A673 (cell line): ENCODE measurements around the gene CDK12. TPM values are rescaled to one million over a fixed set of nuclear protein-coding genes. Genes with fewer than 3 reads are reported as not detected.

Experiments
- BruUV-seq: library from RNA; stranded (reverse); fragments of 400-500 nt; replicated peaks from 2 replicates; lab custom pipeline; 2021; lab: Mats Ljungman, UMichigan
- CTCF ChIA-PET: fragments of 300-600 bp; sonication (Branson Sonifier 250); formaldehyde crosslinking; loops from one replicate; lab custom pipeline; 2022; ENCODE audit warnings: antibody characterized with exemption; lab: Charles Lee
- POLR2A ChIA-PET: fragments of 300-600 bp; sonication (Branson Sonifier 250); formaldehyde crosslinking; loops from one replicate; lab custom pipeline; 2022; ENCODE audit warnings: antibody characterized with exemption; ENCODE audit not compliant: low non-redundant PET; lab: Charles Lee
- DNase-seq: peaks from one replicate; pipeline ENCODE4 v3.0.0-alpha.2; 2015; ENCODE audit warnings: low spot score
- H3K27ac ChIP-seq: fragments of 200-600 bp; sonication (generic); 2 replicates; pipeline ENCODE4 v1.5.1; 2016; ENCODE audit warnings: mixed run types, low read depth, mild to moderate bottlenecking, mixed read lengths, antibody characterized with exemption, low read length; ENCODE audit not compliant: poor library complexity, severe bottlenecking
- H3K27me3 ChIP-seq: fragments of 200-600 bp; sonication (generic); replicated peaks from 2 replicates; pipeline ENCODE4 v1.6.1; 2017; ENCODE audit warnings: mixed run types, low read depth, mild to moderate bottlenecking, mixed read lengths, antibody characterized with exemption, low read length; ENCODE audit not compliant: insufficient read depth, poor library complexity
- H3K36me3 ChIP-seq: fragments of 200-600 bp; sonication (generic); 2 replicates; pipeline ENCODE4 v1.6.1; 2016; ENCODE audit warnings: mixed run types, mild to moderate bottlenecking, mixed read lengths, antibody characterized with exemption, low read length; ENCODE audit not compliant: insufficient read depth, poor library complexity, severe bottlenecking
- H3K4me1 ChIP-seq: fragments of 200-600 bp; sonication (generic); 2 replicates; pipeline ENCODE4 v1.6.1; 2017; ENCODE audit warnings: mixed run types, mild to moderate bottlenecking, mixed read lengths, antibody characterized with exemption, low read length; ENCODE audit not compliant: insufficient read depth, poor library complexity, severe bottlenecking
- H3K4me3 ChIP-seq: fragments of 200-600 bp; sonication (generic); 2 replicates; pipeline ENCODE4 v1.5.1; 2016; ENCODE audit warnings: low read depth, mixed run types, mild to moderate bottlenecking, mixed read lengths, low read length; ENCODE audit not compliant: poor library complexity, severe bottlenecking
- H3K9me3 ChIP-seq: fragments of 200-600 bp; sonication (generic); 2 replicates; pipeline ENCODE4 v1.6.1; 2016; ENCODE audit warnings: mixed run types, low read depth, mild to moderate bottlenecking, mixed read lengths, antibody characterized with exemption, low read length; ENCODE audit not compliant: poor library complexity, severe bottlenecking
- CTCF ChIP-seq: fragments of 300-800, 200-600 bp; sonication (generic); conservative IDR thresholded peaks from 2 replicates; pipeline ENCODE4 v1.5.1; 2017; ENCODE audit warnings: low read depth, mild to moderate bottlenecking, antibody characterized with exemption, low read length, moderate library complexity, mixed read lengths
- EZH2 ChIP-seq: fragments of 200-600 bp; sonication (generic); IDR thresholded peaks from 2 replicates; pipeline ENCODE4 v1.6.1; 2017; ENCODE audit warnings: borderline replicate concordance, low read depth, mild to moderate bottlenecking, mixed read lengths, antibody characterized with exemption, low read length; ENCODE audit not compliant: poor library complexity, severe bottlenecking
- intact Hi-C: fragments of 100-400 bp; cut with micrococcal nuclease; formaldehyde crosslinking; loops from one replicate; pipeline ENCODE4 v1.10.0; 2022; ENCODE audit not compliant: unreplicated experiment
- total RNA-seq: library from RNA; stranded (reverse); gene quantifications from 2 replicates; pipeline ENCODE4 v1.2.3, GENCODE V29; 2021

Gene CDK12
- total RNA-seq, 1 experiment from 2014 or later, result 43.5 TPM

GRCh38 chr17:39579318-39580081 lies 118.2 kb downstream of the CDK12 start:
- CTCF ChIA-PET, result no interaction called here
- H3K27me3 ChIP-seq, result no peaks in the 10 kb centered on the region
- no peak for DNase-seq
- TF ChIP-seq EZH2 (no peak), CTCF (no peak)
- POLR2A ChIA-PET, result no interaction called here
- BruUV-seq, result no TSS peak
- no peaks in the 10 kb centered on the region for H3K4me1 ChIP-seq
- H3K27ac ChIP-seq, result no peak overlapping the region
- no peaks in the 10 kb centered on the region for H3K36me3 ChIP-seq
- H3K4me3 ChIP-seq, result no peak overlapping the region
- intact Hi-C loops, result no loop called here
- no peaks in the 10 kb centered on the region for H3K9me3 ChIP-seq

GRCh38 chr17:39580082-39580468 lies 118.8 kb downstream of the CDK12 start:
- H3K27me3 ChIP-seq, result no peaks in the 10 kb centered on the region
- no peaks in the 10 kb centered on the region for H3K4me1 ChIP-seq
- TF ChIP-seq CTCF, result no peak
- no peak for TF ChIP-seq EZH2
- intact Hi-C loops, result no loop called here
- H3K27ac ChIP-seq, result no peak overlapping the region
- DNase-seq, result no peak
- ChIA-PET CTCF (no interaction called here), POLR2A (no interaction called here)
- no TSS peak for BruUV-seq
- H3K36me3 ChIP-seq, result no peaks in the 10 kb centered on the region
- no peaks in the 10 kb centered on the region for H3K9me3 ChIP-seq
- H3K4me3 ChIP-seq, result no peak overlapping the region

- H3K27ac ChIP-seq, result no peak overlapping the region
- no peaks in the 10 kb centered on the region for H3K4me1 ChIP-seq
- no peaks in the 10 kb centered on the region for H3K36me3 ChIP-seq
- intact Hi-C loops, result no loop called here
- H3K27me3 ChIP-seq, result no peaks in the 10 kb centered on the region
- no peak for DNase-seq
- no peak overlapping the region for H3K4me3 ChIP-seq
- BruUV-seq, result no TSS peak
- ChIA-PET CTCF (no interaction called here), POLR2A (no interaction called here)
- H3K9me3 ChIP-seq, result no peaks in the 10 kb centered on the region
- TF ChIP-seq CTCF (no peak), EZH2 (no peak)
Measured at GRCh38 chr17:39581071-39581758, 119.9 kb downstream of the CDK12 start.
